HG03039 (cell line): ENCODE data around the gene ANP32D.
"Not testable (repeated sequence)": the region's sequence is repeated elsewhere in the genome, so short reads cannot be mapped to it uniquely, and the experiment has no call there.

Source experiments
- ATAC-seq: cut with Tn5 transposase; IDR thresholded peaks from one replicate; pipeline ENCODE4 v1.9.1; 2021; ENCODE audit warnings: mild to moderate bottlenecking, moderate library complexity; ENCODE audit not compliant: unreplicated experiment

Gene ANP32D

DNA sequence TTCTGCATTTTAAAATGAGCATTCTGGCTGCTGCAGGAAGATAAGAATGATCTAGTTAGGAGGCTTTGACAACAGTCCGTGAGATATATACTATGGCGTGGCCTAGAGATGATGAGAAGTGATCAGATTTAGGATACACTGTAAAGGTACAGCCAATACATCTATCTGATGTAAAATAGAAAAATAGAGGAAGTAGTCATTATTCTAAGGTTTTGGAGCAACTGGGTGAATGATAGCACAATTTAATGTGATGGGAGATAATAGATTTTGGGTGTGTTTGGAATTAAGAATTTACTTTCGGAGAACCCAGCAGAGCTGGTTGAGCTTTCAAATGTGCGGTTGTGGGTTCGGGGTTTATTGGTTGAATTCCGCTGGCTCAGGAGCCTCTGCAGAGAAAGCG lies at the start of gene ANP32D:
Gene ANP32D, plus strand, starts transcription at position 301 of the 400 bp plus-strand sequence. CDS start 106 bp downstream, outside the sequence.
- ATAC-seq = no peak

- no peak for ATAC-seq
Observed at GRCh38 chr12:48423171-48423570, 49.2 kb upstream of the ANP32D start.

- no peak for ATAC-seq
Observed at GRCh38 chr12:48424644-48425043, 47.7 kb upstream of the ANP32D start.

GRCh38 chr12:48434016-48434415 lies 38.3 kb upstream of the ANP32D start:
- ATAC-seq = not testable (repeated sequence)

GRCh38 chr12:48441069-48441468 lies 31.3 kb upstream of the ANP32D start:
- ATAC-seq = no peak

DNA sequence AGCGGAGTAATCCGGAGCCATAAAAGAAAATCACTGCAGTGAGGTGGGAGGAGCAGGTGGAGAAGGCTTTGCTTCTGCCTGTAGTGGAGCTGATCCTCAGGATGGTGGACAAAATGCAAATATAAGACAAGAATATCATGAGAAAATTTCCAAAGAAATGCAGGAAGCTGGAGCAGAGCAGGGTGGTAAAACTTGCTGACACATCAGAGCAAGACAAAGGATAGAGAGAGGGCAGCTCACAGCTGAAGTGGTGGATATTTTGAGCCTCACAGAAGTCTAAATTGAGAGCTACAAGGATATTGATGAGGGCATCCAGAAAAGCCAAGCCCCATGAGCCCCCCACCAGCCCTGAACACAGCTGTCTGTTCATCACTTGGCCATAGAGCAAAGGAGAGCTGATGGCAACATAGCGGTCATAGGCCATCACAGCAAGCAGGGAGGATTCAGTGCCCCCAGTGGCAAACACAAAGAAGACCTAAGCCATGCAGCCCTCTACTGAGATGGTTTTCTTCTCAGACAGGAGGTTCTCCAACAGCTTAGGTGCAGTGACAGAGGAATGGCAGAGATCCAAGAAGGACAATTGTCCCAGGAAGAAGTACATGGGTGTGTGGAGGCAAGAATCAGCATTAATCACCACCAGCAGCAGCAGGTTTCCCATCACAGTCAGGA lies 30.0 kb upstream of the ANP32D start:
- ATAC-seq = no peak

- no peak for ATAC-seq
Observed at GRCh38 chr12:48445538-48445937, 26.8 kb upstream of the ANP32D start.

GRCh38 chr12:48446161-48446776 lies 26.1 kb upstream of the ANP32D start:
- ATAC-seq = no peak

DNA sequence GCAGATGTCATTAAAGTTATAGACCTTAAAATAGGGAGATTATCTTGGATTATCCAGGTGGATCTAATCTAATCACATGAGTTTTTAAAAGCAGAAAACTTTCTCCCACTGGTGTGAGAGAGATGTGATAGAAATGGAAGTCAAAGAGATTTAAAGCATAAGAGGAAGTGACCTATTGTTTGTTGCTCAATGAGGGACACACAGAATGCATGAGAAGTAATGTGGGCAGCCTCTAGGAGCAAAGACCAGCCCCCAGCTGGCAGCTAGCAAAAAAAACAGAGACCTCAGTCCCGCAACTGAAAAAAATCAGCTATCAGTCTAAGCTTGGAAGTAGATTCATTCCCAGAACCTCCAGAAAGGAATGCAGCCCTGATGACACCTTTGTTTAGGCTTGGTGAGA lies 24.6 kb upstream of the ANP32D start:
- no peak for ATAC-seq

DNA sequence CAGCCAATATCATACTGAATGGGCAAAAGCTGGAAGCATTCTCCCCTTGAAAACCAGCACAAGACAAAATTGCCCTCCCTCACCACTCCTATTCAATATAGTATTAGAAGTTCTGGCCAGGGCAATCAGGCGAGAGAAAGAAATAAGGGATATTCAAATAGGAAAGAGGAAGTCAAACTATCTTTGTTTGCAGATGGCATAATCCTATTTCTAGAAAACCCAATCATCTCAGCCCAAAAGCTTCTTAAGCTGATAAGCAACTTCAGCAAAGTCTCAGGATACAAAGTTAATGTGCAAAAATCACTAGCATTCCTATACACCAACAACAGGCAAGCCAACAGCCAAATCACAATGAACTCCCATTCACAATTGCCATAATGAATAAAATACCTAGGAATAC lies 21.0 kb upstream of the ANP32D start:
- no peak for ATAC-seq

DNA sequence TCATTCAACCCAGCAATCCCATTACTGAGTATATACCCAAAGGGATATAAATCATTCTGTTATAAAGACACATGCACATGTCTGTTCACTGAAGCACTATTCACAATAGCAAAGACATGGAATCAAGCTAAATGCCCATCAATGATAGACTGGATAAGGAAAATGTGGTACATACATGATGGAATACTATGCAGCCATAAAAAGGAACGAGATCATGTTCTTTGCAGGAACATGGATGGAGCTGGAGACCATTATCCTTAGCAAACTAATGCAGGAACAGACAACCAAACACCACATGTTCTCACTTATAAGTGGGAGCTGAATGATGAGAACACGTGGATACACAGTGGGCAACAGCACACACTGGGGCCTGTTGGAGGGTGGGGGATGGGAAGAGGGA lies 19.4 kb upstream of the ANP32D start:
- not testable (repeated sequence) for ATAC-seq

DNA sequence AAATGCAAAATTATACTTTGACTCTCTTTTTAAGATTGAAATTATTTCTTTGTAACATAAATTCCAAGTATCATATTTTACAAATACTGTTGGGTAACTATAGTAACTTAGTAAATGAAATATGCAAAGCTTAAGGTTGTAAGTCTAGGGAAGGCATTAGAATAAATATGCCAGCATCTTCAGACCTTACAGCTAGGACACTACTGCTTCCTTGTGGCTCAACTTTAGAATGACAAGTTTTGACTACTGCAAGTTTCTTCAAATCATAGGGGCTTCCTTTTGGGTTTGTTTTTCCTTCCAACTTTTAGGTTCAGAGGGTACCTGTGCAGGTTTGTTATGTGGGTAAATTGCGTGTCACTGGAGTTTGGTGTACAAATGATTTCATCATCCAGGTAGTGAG lies 17.7 kb upstream of the ANP32D start:
- ATAC-seq = no peak

- no peak for ATAC-seq
Observed at GRCh38 chr12:48455116-48455515, 17.2 kb upstream of the ANP32D start.

DNA sequence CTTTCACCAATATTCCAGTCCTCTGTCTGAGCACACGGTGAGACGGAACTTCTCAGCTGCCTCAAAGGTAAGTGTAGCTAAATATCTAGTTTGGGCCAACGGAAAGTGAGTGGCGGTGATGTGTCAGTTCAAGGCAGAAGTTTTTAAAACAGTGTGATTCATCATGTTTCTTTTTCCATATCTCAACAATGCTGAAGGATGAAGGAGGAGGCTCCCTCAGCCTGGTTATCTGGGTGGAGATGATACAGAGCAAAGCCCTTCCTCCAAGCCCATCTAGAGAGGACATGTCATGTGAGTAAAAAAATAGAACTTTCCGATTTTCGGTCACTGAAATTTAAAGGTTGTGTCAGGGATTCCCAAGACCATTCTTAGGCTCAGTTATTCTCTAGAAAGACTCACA lies 13.1 kb upstream of the ANP32D start:
- no peak for ATAC-seq

- not testable (repeated sequence) for ATAC-seq
Observed at GRCh38 chr12:48469027-48469426, 3.3 kb upstream of the ANP32D start.

DNA sequence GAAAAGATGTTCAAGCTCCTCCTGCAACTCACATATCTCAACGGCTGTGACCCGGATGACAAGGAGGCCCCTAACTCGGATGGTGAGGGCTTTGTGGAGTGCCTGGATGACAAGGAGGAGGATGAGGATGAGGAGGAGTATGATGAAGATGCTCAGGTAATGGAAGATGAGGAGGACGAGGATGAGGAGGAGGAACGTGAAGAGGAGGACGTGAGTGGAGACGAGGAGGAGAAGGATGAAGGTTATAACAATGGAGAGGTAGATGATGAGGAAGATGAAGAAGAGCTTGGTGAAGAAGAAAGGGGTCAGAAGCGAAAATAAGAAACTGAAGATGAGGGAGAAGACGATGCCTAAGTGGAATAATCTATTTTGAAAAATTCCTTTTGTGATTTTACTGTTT lies 702 bp downstream of the ANP32D start:
- ATAC-seq = no peak

DNA sequence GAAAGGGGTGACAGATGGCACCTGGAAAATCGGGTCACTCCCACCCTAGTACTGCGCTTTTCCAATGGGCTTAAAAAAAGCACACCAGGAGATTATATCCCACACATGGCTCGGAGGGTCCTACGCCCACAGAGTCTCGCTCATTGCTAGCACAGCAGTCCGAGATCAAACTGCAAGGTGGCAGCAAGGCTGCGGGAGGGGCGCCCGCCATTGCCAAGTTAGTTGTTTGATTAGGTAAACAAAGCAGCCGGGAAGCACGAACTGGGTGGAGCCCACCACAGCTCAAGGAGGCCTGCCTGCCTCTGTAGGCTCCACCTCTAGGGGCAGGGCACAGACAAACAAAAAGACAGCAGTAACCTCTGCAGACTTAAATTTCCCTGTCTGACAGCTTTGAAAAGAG lies 2.1 kb downstream of the ANP32D start:
- not testable (repeated sequence) for ATAC-seq

GRCh38 chr12:48482198-48482597 lies 9.8 kb downstream of the ANP32D start, which contains the start of gene C12orf54:
Gene C12orf54, plus strand, starts transcription at chr12:48482498. Its CDS starts 799 bp downstream, at chr12:48483297.
- ATAC-seq = no peak

DNA sequence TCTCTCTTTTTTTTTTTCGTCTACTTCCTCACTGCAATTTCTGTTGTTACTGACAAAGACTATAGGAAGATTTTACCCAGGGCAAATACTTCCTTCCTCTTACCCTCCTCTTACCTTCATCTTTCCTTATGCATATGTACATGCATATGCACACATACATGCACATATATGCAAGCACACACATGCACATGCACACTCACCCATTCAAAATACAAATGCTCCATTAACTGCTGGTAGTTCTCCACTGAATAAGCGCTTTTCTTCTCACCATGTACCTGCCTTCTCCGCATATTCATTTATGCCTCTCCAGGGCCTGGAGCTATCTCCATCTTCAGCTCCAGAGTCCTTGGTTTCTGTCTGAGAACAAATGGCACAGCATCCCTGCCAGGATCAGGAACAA lies 10.6 kb downstream of the ANP32D start:
- ATAC-seq = no peak

GRCh38 chr12:48486261-48486660 lies 13.9 kb downstream of the ANP32D start:
- ATAC-seq = no peak

GRCh38 chr12:48486679-48487078 lies 14.3 kb downstream of the ANP32D start:
- no peak for ATAC-seq

DNA sequence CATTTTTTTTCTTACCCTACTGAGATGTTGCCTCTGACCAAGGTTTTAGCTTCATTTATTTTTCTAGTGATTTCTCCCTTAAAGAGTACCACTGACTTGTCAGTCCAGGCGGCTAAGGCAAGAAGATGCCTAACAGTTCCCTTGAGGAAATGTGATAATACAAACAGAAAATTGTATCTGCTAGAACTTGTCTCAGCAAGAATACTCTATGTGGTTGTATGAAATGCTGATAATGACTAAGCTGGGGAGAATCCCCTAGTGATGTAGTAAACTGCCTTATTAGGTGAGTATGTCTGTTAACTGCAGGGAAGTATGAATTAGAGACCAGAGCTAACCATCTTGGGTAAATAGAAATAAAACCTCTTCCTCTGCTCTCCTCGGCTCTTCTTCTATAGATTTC lies 16.7 kb downstream of the ANP32D start:
- ATAC-seq = peak; percentile 89

DNA sequence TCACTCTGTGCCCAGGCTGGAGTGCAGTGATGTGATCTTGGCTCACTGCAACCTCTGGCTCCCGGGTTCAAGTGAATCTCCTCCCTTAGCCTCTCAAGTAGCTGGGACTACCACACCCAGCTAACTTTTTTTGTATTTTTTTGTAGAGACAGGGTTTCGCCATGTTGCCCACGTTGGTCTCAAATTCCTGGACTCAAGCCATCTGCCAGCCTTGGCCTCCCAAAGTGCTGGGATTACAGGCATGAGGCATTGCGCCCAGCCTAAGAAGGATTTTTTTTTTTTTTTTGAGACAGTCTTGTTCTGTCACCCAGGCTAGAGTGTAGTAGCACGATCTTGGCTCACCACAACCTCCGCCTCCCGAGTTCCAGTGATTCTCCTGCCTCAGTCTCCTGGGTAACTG lies 17.1 kb downstream of the ANP32D start:
- ATAC-seq = not testable (repeated sequence)
